ENCODE results near the gene ACVR1.

- TF ChIP-seq, protein P1, sequence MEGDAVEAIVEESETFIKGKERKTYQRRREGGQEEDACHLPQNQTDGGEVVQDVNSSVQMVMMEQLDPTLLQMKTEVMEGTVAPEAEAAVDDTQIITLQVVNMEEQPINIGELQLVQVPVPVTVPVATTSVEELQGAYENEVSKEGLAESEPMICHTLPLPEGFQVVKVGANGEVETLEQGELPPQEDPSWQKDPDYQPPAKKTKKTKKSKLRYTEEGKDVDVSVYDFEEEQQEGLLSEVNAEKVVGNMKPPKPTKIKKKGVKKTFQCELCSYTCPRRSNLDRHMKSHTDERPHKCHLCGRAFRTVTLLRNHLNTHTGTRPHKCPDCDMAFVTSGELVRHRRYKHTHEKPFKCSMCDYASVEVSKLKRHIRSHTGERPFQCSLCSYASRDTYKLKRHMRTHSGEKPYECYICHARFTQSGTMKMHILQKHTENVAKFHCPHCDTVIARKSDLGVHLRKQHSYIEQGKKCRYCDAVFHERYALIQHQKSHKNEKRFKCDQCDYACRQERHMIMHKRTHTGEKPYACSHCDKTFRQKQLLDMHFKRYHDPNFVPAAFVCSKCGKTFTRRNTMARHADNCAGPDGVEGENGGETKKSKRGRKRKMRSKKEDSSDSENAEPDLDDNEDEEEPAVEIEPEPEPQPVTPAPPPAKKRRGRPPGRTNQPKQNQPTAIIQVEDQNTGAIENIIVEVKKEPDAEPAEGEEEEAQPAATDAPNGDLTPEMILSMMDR (IDR thresholded peaks at IDR 0.05): no peak
- no peak for TF ChIP-seq ZFX (IDR thresholded peaks at IDR 0.05; ENCODE audit: borderline replicate concordance)
Measured at GRCh38 chr2:157720504-157720903, 155.6 kb downstream of the ACVR1 start.

Data from 22Rv1 (cell line).